ENCODE results near the gene PHF14. TPM values are rescaled to one million over a fixed set of nuclear protein-coding genes. Genes with fewer than 3 reads are reported as not detected.
A peak's percentile ranks its signal among the peaks of the same experiment; 100 is the strongest.
"Not testable (repeated sequence)": the region's sequence is repeated elsewhere in the genome, so short reads cannot be mapped to it uniquely, and the experiment has no call there.

The PHF14 gene
- total RNA-seq (2014; rRNA removed) (35.4 and 42.6 TPM in 2 replicates), Bru-seq, nascent RNA (percentile 85 among the genes with signal in this experiment), BruChase-seq, experiment 1, labeled RNA remaining after a 6-hour chase (percentile 71 among the genes with signal in this experiment), BruChase-seq, experiment 2, labeled RNA remaining after a 2-hour chase (percentile 86 among the genes with signal in this experiment)
- long read RNA-seq, full-length matches to known transcripts: 28 of 62 reads
- long read RNA-seq, partial matches to known transcripts: 23 of 62 reads
- long read RNA-seq, other reads (novel, unspliced or antisense): 11 of 62 reads

GRCh38 chr7:10973061-10973941 lies at the start of gene PHF14:
Gene PHF14 (plus strand): TSS chr7:10973872. CDS start chr7:10974324, 452 bp downstream.
- peak within 1 kb of the TSS; percentile 95 for H3K9ac ChIP-seq (ENCODE audit: low read length)
- H3K9me2 ChIP-seq (replicated peaks; ENCODE audit: low read length): no peaks in the 10 kb centered on the region
- H3K9me3 ChIP-seq (ENCODE audit: low read length): no peaks in the 10 kb centered on the region
- ChIA-PET CTCF (no interaction called here), POLR2A (ENCODE audit: unreplicated experiment) (interaction anchor here (0.5 to 0.7 kb wide), 3 partner anchors 35 to 567 kb away, joined by 3 to 6 read pairs (median 4); no protein-coding TSS in a partner anchor)
- peaks cover 39% of the 10 kb centered on the region for H3K79me2 ChIP-seq (ENCODE audit: low read length)
- peak within 1 kb of the TSS; percentile 86 for H3K4me3 ChIP-seq (ENCODE audit: low read length)
- intact Hi-C loops (cut with micrococcal nuclease): loop anchor here (1.0 to 5.0 kb wide), 2 partner anchors 33 to 239 kb away; a partner anchor contains a TSS
- H2AFZ ChIP-seq (ENCODE audit: low read length): peak within 1 kb of the TSS; percentile 99
- H3F3A ChIP-seq (ENCODE audit: low read length, unreplicated experiment): no peaks in the 10 kb centered on the region
- H3K27me3 ChIP-seq (ENCODE audit: low read length): no peaks in the 10 kb centered on the region
- TSS peak; percentile 80 for BruUV-seq (replicated peaks)
- no peak for TF ChIP-seq EZH2phosphoT487 (IDR thresholded peaks at IDR 0.05; ENCODE audit: borderline replicate concordance, low read length)
- TF ChIP-seq EZH2 (IDR thresholded peaks at IDR 0.05; ENCODE audit: low read length, unreplicated experiment): no peak
- no peak for TF ChIP-seq CTCF (conservative IDR thresholded peaks at IDR 0.05; ENCODE audit: low read depth, low read length)
- no peaks in the 10 kb centered on the region for H4K20me1 ChIP-seq (ENCODE audit: low read length)
- peaks cover 20% of the 10 kb centered on the region for H3K4me1 ChIP-seq (ENCODE audit: insufficient read depth, low read length)
- 0 out of 2 replicates have a peak, but pooled peaks cover 9% of the 10 kb centered on the region for H3K36me3 ChIP-seq (ENCODE audit: low read depth, low read length)
- ATAC-seq (peak; percentile 97), DNase-seq (peak; percentile 95)
- H3K27ac ChIP-seq (ENCODE audit: low read length): peak within 1 kb of the TSS; percentile 95
- H3K4me2 ChIP-seq (ENCODE audit: low read length): peak within 1 kb of the TSS; percentile 96

- ChIA-PET CTCF (no interaction called here), POLR2A (ENCODE audit: unreplicated experiment) (no interaction called here)
- Histone ChIP-seq H3K36me3 (ENCODE audit: low read depth, low read length) (no peaks in the 10 kb centered on the region), H3F3A (ENCODE audit: low read length, unreplicated experiment) (no peaks in the 10 kb centered on the region), H3K4me3 (ENCODE audit: low read length) (no peak overlapping the region), H3K4me1 (ENCODE audit: insufficient read depth, low read length) (no peaks in the 10 kb centered on the region), H3K9me3 (ENCODE audit: low read length) (no peaks in the 10 kb centered on the region), H4K20me1 (ENCODE audit: low read length) (no peaks in the 10 kb centered on the region), H3K27me3 (ENCODE audit: low read length) (no peaks in the 10 kb centered on the region), H3K27ac (ENCODE audit: low read length) (no peak overlapping the region), H3K9me2 (replicated peaks; ENCODE audit: low read length) (no peaks in the 10 kb centered on the region), H3K4me2 (ENCODE audit: low read length) (no peak overlapping the region), H2AFZ (ENCODE audit: low read length) (no peak overlapping the region), H3K9ac (ENCODE audit: low read length) (no peak overlapping the region), H3K79me2 (ENCODE audit: low read length) (no peaks in the 10 kb centered on the region)
- no peak for DNase-seq
- no peak for TF ChIP-seq EZH2phosphoT487 (IDR thresholded peaks at IDR 0.05; ENCODE audit: borderline replicate concordance, low read length)
- no peak for TF ChIP-seq CTCF (conservative IDR thresholded peaks at IDR 0.05; ENCODE audit: low read depth, low read length)
- ATAC-seq: no peak
- BruUV-seq (replicated peaks): no TSS peak
- intact Hi-C loops (cut with micrococcal nuclease): no loop called here
These were observed 49.3 kb upstream of the PHF14 start for GRCh38 chr7:10924370-10924769.

- H3K27ac ChIP-seq (ENCODE audit: low read length); POLR2A ChIA-PET (ENCODE audit: unreplicated experiment); DNase-seq; H3K27me3 ChIP-seq (ENCODE audit: low read length); H3K9me2 ChIP-seq (replicated peaks; ENCODE audit: low read length); H4K20me1 ChIP-seq (ENCODE audit: low read length); H2AFZ ChIP-seq (ENCODE audit: low read length); H3K4me3 ChIP-seq (ENCODE audit: low read length); intact Hi-C loops (cut with micrococcal nuclease); H3K9ac ChIP-seq (ENCODE audit: low read length); CTCF ChIA-PET; H3K79me2 ChIP-seq (ENCODE audit: low read length); BruUV-seq (replicated peaks); H3K4me1 ChIP-seq (ENCODE audit: insufficient read depth, low read length); H3K9me3 ChIP-seq (ENCODE audit: low read length); ATAC-seq; H3K4me2 ChIP-seq (ENCODE audit: low read length); H3F3A ChIP-seq (ENCODE audit: low read length, unreplicated experiment): not testable (repeated sequence)
- H3K36me3 ChIP-seq (ENCODE audit: low read depth, low read length): peaks cover 11% of the 10 kb centered on the region; the same call in 1 of the 2 replicates
These were observed 45.5 kb upstream of the PHF14 start for GRCh38 chr7:10928203-10928602.

Measured in PC-3 (cell line).